Right renal pelvis (tissue), 4 donors: ENCODE results near the gene RUNX3. TPM values are rescaled to one million over a fixed set of nuclear protein-coding genes. Genes with fewer than 3 reads are reported as not detected.
"Not testable (repeated sequence)": the region's sequence is repeated elsewhere in the genome, so short reads cannot be mapped to it uniquely, and the experiment has no call there.

ENCODE experiments used
- DNase-seq, 4 donors: peaks; one replicate each; pipeline ENCODE4 v3.0.0-alpha.2; 2013; ENCODE audit warnings: low read depth in 4 of 4, low spot score in 3 of 4, missing footprints in 1 of 4
- polyA plus RNA-seq, 4 donors: library from polyadenylated mRNA; unstranded; fragments of 120-200 nt; gene quantifications; one replicate each; pipeline ENCODE4 v1.2.1, GENCODE V29; 2013; ENCODE audit not compliant: insufficient read length in 4 of 4

Gene RUNX3
- polyA plus RNA-seq, 4 donors, result 0.39 to 0.52 (median 0.49) TPM

DNA sequence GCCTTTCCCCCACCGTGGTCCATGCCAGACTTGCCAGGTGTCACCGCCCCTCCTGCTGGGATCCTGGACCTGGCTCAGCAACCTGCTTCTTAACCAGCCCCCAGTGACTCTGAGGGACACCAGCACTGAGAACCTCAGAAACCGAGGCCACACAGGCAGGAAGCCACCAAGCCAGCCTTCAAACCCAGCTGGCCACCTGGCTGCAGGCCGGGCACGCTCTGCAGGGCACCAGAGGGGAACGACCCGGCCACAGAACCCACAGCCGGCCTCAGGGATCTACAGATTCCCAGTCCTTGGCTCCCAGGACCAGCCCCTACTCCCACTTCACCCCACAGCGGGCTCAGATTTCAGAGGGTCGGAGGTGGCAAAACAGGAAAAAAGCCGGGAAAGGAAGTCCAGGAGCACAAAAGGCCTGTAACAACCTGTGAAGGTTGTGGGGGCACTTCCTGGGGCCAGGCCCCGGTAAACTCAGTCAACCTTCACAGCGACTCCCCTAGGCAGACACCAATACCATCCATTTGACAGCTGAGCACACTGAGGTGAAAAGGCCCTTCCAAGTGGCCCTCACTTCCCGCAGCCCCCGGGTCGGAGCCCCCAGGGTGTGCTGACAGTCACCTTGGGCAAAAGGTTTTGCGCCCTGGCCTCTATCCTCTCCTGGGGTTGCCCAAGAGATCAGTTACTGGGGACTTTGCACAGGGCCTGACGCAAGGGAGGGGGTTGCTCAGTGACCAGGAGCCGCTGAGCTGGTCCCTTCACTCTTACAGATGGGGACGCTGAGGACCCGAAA, 14.1 kb downstream of the RUNX3 start:
- DNase-seq, result no peak

DNA sequence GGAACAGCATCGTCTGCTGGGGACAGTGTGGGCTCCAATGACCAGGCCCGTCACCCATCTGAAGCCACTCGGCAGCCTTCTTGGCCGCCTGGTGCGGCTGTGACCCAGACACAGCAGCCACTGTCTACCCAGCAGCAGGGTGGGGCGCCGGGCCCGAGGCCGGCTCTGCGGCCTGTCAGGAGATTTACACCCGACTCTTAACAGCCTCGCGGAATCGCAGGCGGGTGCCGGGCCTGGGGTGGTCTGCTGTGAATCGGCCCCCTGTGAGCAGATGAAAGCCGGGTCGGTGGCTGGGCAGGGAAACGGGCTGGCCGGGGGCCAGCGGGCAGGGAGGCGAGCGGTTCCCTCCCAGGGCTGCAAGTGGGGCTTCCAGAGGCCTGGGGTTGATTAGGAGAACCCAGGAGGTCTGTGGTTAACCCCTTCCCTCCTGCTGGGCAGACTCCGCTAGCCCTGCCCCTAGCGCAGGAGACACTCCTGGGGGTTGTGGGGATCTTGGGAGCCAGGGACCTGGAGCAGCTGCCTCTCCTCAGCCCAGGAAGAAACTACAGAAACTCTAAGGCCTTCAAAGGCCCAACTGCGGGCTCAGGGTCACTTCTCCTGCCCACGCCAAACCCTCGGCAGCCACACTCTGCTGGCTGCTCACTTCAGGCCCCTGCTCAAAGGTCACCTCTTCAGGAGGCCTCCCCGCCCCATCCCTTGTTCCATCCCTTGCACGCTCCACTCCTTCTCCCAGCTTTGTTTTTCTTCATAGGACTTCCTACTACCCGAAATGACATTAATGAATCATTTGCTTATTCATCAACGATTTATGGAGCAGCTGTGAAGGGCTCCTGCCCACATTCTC, 15.6 kb downstream of the RUNX3 start:
- DNase-seq, result no peak

DNA sequence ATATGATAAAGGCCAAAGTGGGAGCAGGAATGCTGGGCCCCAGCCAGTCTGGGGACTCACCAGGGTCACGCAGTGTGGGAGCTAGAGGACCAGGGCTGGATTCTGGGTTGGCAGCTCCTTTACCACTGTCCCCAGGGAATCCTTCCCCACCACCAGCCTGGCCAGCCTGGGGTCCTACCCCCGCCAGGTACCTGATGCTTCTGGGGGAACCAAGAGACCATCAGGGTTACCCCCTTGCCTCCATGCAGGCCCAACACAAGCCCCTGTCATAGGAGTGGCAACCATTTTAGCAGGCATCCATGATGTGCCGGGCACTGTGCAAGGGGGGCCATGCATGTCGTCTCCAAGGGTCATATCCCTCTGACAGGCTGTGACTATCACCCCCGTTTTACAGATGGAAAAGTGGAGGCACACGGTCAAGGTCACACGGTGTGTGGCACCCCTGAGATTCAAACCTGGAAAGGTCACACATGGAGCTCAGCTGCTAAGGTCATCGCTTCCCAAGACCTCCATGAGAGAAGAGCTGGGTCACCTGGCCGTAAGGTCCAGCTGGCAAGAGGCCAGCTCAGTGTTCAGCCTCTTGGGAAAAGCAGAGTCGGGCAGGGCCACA, 16.4 kb downstream of the RUNX3 start:
- no peak for DNase-seq

DNA sequence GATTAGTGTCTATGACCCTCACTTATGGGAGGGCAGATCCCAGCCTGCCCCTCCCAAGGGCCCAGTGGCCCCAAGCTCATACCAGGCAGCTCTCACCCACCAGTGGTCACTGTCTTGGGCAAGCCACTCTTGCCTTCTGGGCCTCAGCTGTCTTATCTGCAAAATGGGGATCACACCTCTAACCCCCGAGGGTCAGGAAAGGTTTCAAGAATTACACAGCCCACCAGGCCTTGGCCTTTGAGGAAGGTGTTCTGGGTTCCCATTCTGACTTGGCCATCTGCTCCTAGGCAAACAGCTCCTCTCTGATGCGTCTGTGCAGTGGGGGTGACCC, 16.8 kb downstream of the RUNX3 start:
- no peak for DNase-seq

GRCh38 chr1:24912376-24913273, 17.5 kb downstream of the RUNX3 start:
- DNase-seq, result no peak

DNA sequence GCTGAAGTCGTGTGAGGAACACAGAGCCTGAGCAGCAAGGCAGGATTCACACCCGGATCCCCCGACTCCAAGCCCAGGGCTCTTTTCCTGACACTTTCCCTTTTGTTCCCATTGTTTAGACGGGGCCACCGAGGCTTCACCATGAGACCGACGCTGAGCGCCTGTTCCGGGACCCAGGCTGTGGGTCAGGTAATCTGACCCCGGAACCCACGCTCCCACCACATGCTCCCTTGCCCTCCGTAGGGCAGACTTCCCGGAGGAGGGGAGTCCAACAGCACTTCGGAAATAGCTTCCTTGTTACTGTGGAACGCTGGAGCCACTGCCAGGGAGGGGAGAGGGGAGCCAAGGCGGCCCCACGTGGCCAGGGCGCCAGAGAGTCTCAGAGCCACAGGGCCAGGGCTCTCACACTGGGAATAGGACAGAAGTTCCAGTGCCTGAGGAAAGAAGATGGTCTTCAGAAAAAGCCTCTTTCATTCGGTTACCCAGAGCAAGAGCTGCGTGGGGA, 18.4 kb downstream of the RUNX3 start:
- no peak for DNase-seq

GRCh38 chr1:24910751-24911650, 19.1 kb downstream of the RUNX3 start:
- no peak for DNase-seq

DNA sequence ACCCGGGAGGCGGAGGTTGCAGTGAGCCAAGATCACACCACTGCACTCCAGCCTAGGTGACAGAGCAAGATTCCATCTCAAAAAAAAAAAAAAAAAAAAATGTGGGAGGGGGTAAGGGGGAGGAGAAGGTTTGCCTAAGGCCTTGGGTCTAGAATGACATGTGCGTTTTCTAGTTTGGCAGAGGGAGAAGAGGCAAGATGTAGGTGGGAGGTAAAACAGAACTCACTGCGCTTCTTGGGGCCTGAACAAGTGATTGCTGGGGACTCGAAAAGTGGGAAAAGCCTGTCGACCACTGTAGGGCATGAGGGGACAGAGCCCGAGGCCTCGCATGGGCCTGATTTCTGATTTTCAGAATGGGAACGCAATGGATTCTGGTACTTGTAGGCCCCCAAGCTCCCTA, 19.9 kb downstream of the RUNX3 start:
- no peak for DNase-seq

- no peak for DNase-seq
Observed at GRCh38 chr1:24909388-24909898, 20.6 kb downstream of the RUNX3 start.

GRCh38 chr1:24908591-24909259, 21.4 kb downstream of the RUNX3 start:
- no peak for DNase-seq

DNA sequence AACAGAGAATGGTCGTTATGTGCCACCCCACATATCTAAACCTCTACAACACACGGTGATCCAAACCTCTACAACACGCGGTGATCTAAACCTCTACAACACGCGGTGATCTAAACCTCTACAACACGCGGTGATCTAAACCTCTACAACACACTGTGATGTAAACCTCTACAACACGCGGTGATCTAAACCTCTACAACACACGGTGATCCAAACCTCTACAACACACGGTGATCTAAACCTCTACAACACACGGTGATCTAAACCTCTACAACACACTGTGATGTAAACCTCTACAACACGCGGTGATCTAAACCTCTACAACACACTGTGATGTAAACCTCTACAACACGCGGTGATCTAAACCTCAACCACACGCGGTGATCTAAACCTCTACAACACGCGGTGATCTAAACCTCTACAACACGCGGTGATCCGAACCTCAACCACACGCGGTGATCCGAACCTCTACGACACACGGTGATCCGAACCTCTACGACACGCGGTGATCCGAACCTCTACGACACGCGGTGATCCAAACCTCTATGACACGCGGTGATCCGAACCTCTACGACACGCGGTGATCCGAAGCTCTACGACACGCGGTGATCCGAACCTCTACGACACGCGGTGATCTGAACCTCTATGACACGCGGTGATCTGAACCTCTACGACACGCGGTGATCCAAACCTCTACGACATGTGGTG, 22.3 kb downstream of the RUNX3 start:
- not testable (repeated sequence) for DNase-seq

GRCh38 chr1:24906760-24907490, 23.2 kb downstream of the RUNX3 start:
- no peak for DNase-seq

DNA sequence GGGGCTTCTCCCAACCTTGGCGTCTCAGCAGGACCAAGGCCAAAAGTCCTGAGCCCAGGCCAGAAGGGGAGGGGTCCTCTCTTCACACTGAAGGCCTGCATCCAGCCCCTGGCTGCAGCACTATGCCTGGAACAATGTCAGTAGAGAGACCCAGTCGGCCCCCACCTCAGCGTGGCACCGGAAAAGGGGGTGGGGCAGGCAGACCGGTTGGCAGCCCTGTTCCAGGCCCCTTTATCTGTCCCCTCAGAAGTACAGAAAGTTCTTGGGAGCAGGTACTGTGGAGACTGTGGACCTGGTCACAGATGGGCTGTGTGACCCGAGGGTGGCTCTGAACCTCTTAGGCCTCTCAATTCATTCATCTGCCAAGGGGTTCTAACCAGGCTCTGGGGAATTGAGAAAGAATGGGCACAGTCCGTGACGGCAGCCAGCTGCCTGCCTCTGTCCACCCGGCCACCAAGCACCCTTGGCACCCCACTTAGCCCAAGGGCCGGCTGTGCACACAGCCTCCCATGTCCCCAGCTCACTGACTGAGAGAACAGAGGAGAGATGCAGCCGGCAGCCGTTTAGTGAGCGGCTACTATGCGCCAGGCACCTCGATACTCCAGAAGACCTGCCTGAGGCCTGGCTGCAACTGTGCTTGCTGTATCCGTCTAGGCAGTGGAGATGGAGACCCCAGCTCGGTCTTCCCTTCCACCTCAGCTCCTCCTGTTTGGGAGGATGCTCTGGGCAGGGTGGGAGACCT, 23.9 kb downstream of the RUNX3 start:
- DNase-seq, result no peak

DNA sequence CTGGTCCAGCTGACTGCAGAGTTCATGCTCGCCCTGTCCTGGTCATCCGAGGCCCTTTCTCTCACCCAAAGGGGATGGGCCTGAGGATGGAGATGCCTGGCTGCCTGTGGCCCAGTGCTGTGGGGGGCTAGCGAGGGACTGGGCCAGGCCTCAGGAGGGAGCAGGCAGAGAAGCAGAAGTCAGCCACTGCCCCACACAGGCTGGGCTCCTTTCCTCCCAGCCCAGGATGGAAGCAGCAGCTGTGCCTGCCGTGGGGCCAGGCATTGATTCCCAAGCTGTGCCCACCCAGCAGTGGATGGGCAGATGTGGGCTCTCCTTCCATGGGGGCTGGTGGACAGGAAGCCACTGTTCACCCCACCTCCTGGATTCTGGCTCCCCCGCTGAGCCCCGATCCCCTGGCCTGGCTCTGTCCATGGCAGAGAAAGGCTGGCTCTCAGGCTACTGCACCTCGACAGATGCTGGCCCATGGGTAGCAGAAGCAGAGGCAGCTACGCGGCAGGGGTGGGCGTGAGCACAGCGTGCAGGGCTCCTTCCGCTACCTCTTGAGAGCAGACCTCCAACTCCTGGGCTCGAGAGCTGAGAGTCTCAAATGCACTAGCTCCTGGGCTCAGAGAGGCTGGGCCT, 24.6 kb downstream of the RUNX3 start:
- no peak for DNase-seq

DNA sequence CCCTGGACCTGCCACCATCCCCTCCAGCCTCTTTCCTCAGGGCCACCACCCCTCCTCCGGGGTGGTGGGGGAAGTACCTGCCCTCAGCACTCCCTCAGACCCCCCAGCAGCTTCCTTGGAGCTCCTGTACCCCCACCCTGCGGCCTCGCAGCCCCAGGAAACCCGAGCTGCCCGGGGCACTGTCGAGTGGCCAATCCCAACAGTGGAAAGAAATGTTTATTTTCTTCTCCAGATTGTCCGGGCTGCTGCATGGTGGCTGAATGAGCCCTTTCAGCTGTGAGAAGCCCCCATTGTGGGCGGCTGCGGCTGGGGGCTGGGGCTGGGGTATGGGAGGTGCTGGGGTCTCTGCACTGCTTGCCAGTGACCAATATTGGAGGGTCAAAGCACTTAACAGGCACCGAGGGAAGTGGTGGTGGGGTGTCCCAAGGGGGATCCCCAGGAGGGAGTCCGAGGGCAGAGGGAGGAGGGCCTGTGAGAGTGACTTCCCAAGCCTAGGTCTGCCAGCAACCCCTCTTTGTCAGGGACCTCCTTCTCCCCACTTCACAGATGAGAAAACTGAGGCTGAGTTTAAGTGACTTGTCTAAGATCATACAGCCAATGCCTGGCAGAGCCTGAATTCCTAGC, 25.2 kb downstream of the RUNX3 start:
- no peak for DNase-seq
